Endothelial cell of umbilical vein (primary cell): ENCODE results near the gene NR1D2. TPM values are rescaled to one million over a fixed set of nuclear protein-coding genes. Genes with fewer than 3 reads are reported as not detected.

Experiments
- BruUV-seq: library from RNA; stranded (reverse); fragments of 400-500 nt; replicated peaks from 2 replicates; lab custom pipeline; 2021; lab: Mats Ljungman, UMichigan
- CTCF ChIA-PET: fragments of 300-600, 350-600 bp; sonication (Branson Sonifier 250); formaldehyde crosslinking; loops from one replicate; lab custom pipeline; 2021; ENCODE audit warnings: antibody characterized with exemption, inconsistent platforms; lab: Charles Lee
- POLR2A ChIA-PET: fragments of 300-600, 350-600 bp; sonication (Branson Sonifier 250); formaldehyde crosslinking; loops from one replicate; lab custom pipeline; 2021; ENCODE audit warnings: antibody characterized with exemption, inconsistent platforms; lab: Charles Lee
- DNase-seq: peaks from one replicate; pipeline ENCODE4 v3.0.0-alpha.2; 2011; ENCODE audit warnings: low read depth, low spot score
- FAIRE-seq: peaks from 2 replicates; lab custom pipeline; 2011; peaks lifted over from hg19 to GRCh38; lab: Jason Lieb, UNC
- H2AFZ ChIP-seq: 2 replicates; pipeline ENCODE4 v1.6.0; 2012; ENCODE audit warnings: low read depth, low read length, control low read depth, inconsistent platforms
- H3K27ac ChIP-seq: 2 replicates; pipeline ENCODE4 v1.5.1; 2011; ENCODE audit warnings: low read depth, mild to moderate bottlenecking, control low read depth, low read length, moderate library complexity; ENCODE audit not compliant: insufficient read depth
- H3K27me3 ChIP-seq, 2 experiments: 2 replicates each; pipeline versions ENCODE4 v1.6.0 to v1.6.1; 2011; ENCODE audit warnings: low read length in 2 of 2, mixed read lengths in 1 of 2; ENCODE audit not compliant: control insufficient read depth in 2 of 2, insufficient read depth in 2 of 2
- H3K36me3 ChIP-seq, 2 experiments: 2 replicates in 1 of 2; 3 replicates in 1 of 2; pipeline ENCODE4 v1.5.1; 2011; ENCODE audit warnings: low read length in 2 of 2, mild to moderate bottlenecking in 1 of 2, moderate library complexity in 1 of 2; ENCODE audit not compliant: control insufficient read depth in 2 of 2, insufficient read depth in 2 of 2; ENCODE audit errors: extremely low read depth in 1 of 2
- H3K4me1 ChIP-seq: 3 replicates; pipeline ENCODE4 v1.5.1; 2011; ENCODE audit warnings: mild to moderate bottlenecking, low read length; ENCODE audit not compliant: control insufficient read depth, insufficient read depth; ENCODE audit errors: extremely low read depth
- H3K4me2 ChIP-seq: 2 replicates; pipeline ENCODE4 v1.6.1; 2011; ENCODE audit warnings: low read length, control low read depth, mixed read lengths; ENCODE audit not compliant: insufficient read depth
- H3K4me3 ChIP-seq, 3 experiments: fragments of 200-600 bp in 1 of 3; sonication (generic), shearing (Covaris generic) in 1 of 3; replicated peaks in 1 of 3; 2 replicates each; pipeline ENCODE4 v1.5.1; 2011 to 2016; ENCODE audit warnings: control low read depth in 3 of 3, low read length in 3 of 3, mild to moderate bottlenecking in 2 of 3, inconsistent platforms in 1 of 3, low read depth in 1 of 3, moderate library complexity in 1 of 3; ENCODE audit not compliant: insufficient read depth in 1 of 3
- H3K79me2 ChIP-seq: 2 replicates; pipeline ENCODE4 v1.6.0; 2012; ENCODE audit warnings: low read length, inconsistent platforms; ENCODE audit not compliant: control insufficient read depth, insufficient read depth
- H3K9ac ChIP-seq: replicated peaks from 2 replicates; pipeline ENCODE3; 2011; ENCODE audit warnings: low read length, control low read depth; ENCODE audit not compliant: insufficient read depth; ENCODE audit errors: extremely low read depth
- H3K9me1 ChIP-seq: replicated peaks from 3 replicates; pipeline ENCODE4 v1.6.0; 2011; ENCODE audit warnings: mild to moderate bottlenecking, low read length; ENCODE audit not compliant: control insufficient read depth, insufficient read depth; ENCODE audit errors: extremely low read depth
- H3K9me3 ChIP-seq: replicated peaks from 2 replicates; pipeline ENCODE4 v1.5.1; 2012; ENCODE audit warnings: low read length, inconsistent platforms; ENCODE audit not compliant: control insufficient read depth, insufficient read depth
- H4K20me1 ChIP-seq: replicated peaks from 2 replicates; pipeline ENCODE3; 2011; ENCODE audit warnings: mild to moderate bottlenecking, low read length; ENCODE audit not compliant: control insufficient read depth, insufficient read depth; ENCODE audit errors: extremely low read depth
- EZH2 ChIP-seq: IDR thresholded peaks from 2 replicates; pipeline ENCODE4 v1.6.1; 2012; ENCODE audit warnings: borderline replicate concordance, low read depth, mild to moderate bottlenecking, moderate library complexity, low read length, inconsistent platforms; ENCODE audit not compliant: severe bottlenecking
- FOS ChIP-seq: IDR thresholded peaks from 2 replicates; pipeline ENCODE4 v1.6.1; 2011; ENCODE audit warnings: mild to moderate bottlenecking, low read length, moderate library complexity, borderline replicate concordance; ENCODE audit not compliant: insufficient read depth
- GATA2 ChIP-seq: IDR thresholded peaks from 2 replicates; pipeline ENCODE4 v1.7.0; 2011; ENCODE audit warnings: low read depth, mild to moderate bottlenecking, moderate library complexity, mixed read lengths, low read length; ENCODE audit not compliant: insufficient read length, insufficient read depth
- JUN ChIP-seq: IDR thresholded peaks from 2 replicates; pipeline ENCODE4 v1.6.1; 2011; ENCODE audit warnings: borderline replicate concordance, low read depth; ENCODE audit not compliant: insufficient read length, insufficient read depth
- MYC ChIP-seq: IDR thresholded peaks from one replicate; pipeline ENCODE4 v1.6.1; 2011; ENCODE audit warnings: mild to moderate bottlenecking, low read depth, low read length
- POLR2A ChIP-seq: IDR thresholded peaks from 2 replicates; pipeline ENCODE4 v1.6.1; 2012; ENCODE audit warnings: low read depth, mild to moderate bottlenecking, control low read depth, low read length
- POLR2AphosphoS5 ChIP-seq: IDR thresholded peaks from 2 replicates; pipeline ENCODE4 v1.6.1; 2012; ENCODE audit warnings: low read depth, mild to moderate bottlenecking, control low read depth, low read length, moderate library complexity; ENCODE audit not compliant: insufficient read depth
- dilution Hi-C: fragments of 300-500 bp; cut with MboI; formaldehyde crosslinking; loops from one replicate; pipeline ENCODE4 v1.15.0; 2019; ENCODE audit warnings: low sequenced_read_pairs; ENCODE audit not compliant: extremely low pct_ligation_motif_present
- intact Hi-C: fragments of 100-400 bp; cut with micrococcal nuclease; formaldehyde crosslinking; loops from one replicate; pipeline ENCODE4 v1.10.0; 2022
- polyA plus RNA-seq, 4 experiments: library from polyadenylated mRNA; depleted of rRNA in 3 of 4; stranded (reverse) in 3 of 4; unstranded in 1 of 4; fragments of >200 nt; gene quantifications; 2 replicates each; pipeline versions ENCODE4 v1.2.1 to v1.2.3, GENCODE V29; 2011 to 2012; ENCODE audit warnings: missing spikeins in 1 of 4
- total RNA-seq: library from RNA; stranded (reverse); gene quantifications from 2 replicates; pipeline ENCODE4 v1.2.3, GENCODE V29; 2021
- TF ChIP-seq, protein P1 (sequence below): IDR thresholded peaks from 2 replicates; pipeline ENCODE4 v1.6.1; 2011; ENCODE audit not compliant: insufficient read depth, insufficient read length
- TF ChIP-seq, protein P2 (sequence below), 2 donors: IDR thresholded peaks; 1 replicate in 1 of 2; 2 replicates in 1 of 2; pipeline ENCODE4 v1.5.1; 2011; ENCODE audit warnings: low read length in 2 of 2, mild to moderate bottlenecking in 2 of 2, moderate library complexity in 2 of 2, control low read depth in 1 of 2, inconsistent platforms in 1 of 2, low read depth in 1 of 2; ENCODE audit not compliant: insufficient read depth in 1 of 2; ENCODE audit errors: extremely low read depth in 1 of 2

NR1D2 gene
- total and polyA plus RNA-seq, 2 donors (not counting 3 experiments of a cell fraction or from before 2014, with no cell fraction given): 4.3 to 14.6 TPM

DNA sequence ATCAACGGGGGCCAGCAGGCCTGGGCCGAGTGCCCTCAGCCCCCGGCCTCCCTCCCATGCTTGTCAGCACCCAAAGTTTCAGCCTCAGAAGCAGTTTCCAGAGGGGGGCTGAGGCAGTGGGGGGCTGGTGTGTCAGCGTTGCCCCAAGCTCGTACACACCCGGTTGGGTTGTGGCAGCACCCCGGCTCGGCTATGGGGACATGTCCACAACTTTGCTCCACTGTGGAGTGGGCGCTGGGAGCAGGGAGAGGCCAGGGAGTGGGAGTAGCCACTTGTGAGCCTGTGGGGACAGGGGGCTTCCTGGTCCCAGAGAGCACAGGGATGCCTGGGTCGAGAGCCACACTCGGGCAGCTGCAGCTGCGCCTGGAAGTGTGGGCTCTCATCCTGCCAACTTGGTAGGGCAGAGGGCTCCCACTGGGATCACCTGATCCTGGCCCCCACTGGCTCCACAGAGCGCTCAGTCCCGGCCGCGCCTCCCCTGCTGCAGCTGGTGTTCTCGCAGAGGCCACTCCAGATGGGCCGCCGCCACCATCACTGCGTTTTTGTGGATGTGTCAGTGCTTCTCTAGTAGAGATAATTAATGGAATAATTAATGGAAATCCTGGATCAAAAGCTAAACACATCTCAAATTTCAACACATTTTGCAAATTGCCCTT is 75.1 kb downstream of the NR1D2 start:
- dilution Hi-C loops: no loop called here
- H3K9ac ChIP-seq: no peak overlapping the region
- H3K36me3 ChIP-seq: no peaks in the 10 kb centered on the region
- no peaks in the 10 kb centered on the region for H3K27me3 ChIP-seq
- H3K4me3 ChIP-seq: no peak overlapping the region
- H3K9me1 ChIP-seq: no peaks in the 10 kb centered on the region
- no peak for TF ChIP-seq MYC
- no peak for TF ChIP-seq JUN
- no peak for TF ChIP-seq POLR2AphosphoS5
- TF ChIP-seq GATA2: no peak
- TF ChIP-seq, protein P1, sequence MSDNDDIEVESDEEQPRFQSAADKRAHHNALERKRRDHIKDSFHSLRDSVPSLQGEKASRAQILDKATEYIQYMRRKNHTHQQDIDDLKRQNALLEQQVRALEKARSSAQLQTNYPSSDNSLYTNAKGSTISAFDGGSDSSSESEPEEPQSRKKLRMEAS: no peak
- TF ChIP-seq EZH2: no peak
- TF ChIP-seq POLR2A: no peak
- TF ChIP-seq FOS: no peak
- TF ChIP-seq, protein P2, sequence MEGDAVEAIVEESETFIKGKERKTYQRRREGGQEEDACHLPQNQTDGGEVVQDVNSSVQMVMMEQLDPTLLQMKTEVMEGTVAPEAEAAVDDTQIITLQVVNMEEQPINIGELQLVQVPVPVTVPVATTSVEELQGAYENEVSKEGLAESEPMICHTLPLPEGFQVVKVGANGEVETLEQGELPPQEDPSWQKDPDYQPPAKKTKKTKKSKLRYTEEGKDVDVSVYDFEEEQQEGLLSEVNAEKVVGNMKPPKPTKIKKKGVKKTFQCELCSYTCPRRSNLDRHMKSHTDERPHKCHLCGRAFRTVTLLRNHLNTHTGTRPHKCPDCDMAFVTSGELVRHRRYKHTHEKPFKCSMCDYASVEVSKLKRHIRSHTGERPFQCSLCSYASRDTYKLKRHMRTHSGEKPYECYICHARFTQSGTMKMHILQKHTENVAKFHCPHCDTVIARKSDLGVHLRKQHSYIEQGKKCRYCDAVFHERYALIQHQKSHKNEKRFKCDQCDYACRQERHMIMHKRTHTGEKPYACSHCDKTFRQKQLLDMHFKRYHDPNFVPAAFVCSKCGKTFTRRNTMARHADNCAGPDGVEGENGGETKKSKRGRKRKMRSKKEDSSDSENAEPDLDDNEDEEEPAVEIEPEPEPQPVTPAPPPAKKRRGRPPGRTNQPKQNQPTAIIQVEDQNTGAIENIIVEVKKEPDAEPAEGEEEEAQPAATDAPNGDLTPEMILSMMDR (IDR thresholded peaks at IDR 0.05; ENCODE audit: extremely low read depth in 1 of 2, insufficient read depth in 1 of 2, low read depth in 1 of 2, low read length in 2 of 2): no peak
- intact Hi-C loops: no loop called here
- H3K27ac ChIP-seq: no peak overlapping the region
- FAIRE-seq (no peak), DNase-seq (no peak)
- no peaks in the 10 kb centered on the region for H3K9me3 ChIP-seq
- no peak overlapping the region for H2AFZ ChIP-seq
- H3K4me2 ChIP-seq: no peak overlapping the region
- CTCF ChIA-PET: interaction anchor here (1.1 kb wide), 1 partner anchor 17 kb away, joined by 3 read pairs; no protein-coding TSS in a partner anchor
- BruUV-seq: no TSS peak
- no peaks in the 10 kb centered on the region for H3K4me1 ChIP-seq
- H3K79me2 ChIP-seq: no peaks in the 10 kb centered on the region
- no peaks in the 10 kb centered on the region for H4K20me1 ChIP-seq
- POLR2A ChIA-PET: no interaction called here
